H1 (cell line): ENCODE results near the gene H2BW2. TPM values are rescaled to one million over a fixed set of nuclear protein-coding genes. Genes with fewer than 3 reads are reported as not detected.

ENCODE experiments used
- ATF3 ChIP-seq: IDR thresholded peaks from 2 replicates; pipeline ENCODE4 v1.6.1; 2011; ENCODE audit warnings: low read depth, mild to moderate bottlenecking, low read length; ENCODE audit not compliant: insufficient read depth
- polyA plus RNA-seq, 7 experiments: library from polyadenylated mRNA; depleted of rRNA in 3 of 7; stranded (reverse) in 5 of 7; unstranded in 2 of 7; fragments of >200 nt in 5 of 7; fragments of 200-250 nt in 2 of 7; gene quantifications; 1 replicate in 5 of 7; 2 replicates in 1 of 7; 4 replicates in 1 of 7; pipeline versions ENCODE4 v1.2.1 to v1.2.3, GENCODE V29; 2011 to 2013; ENCODE audit warnings: missing spikeins in 2 of 7, mixed read lengths in 2 of 7
- total RNA-seq: library from RNA; stranded (reverse); fragmentation: NEBNext Ultra II Directional; extraction: Animal tissue kit (Norgen Biotek cat#: 25700); gene quantifications from 2 replicates; pipeline ENCODE4 v1.2.1, GENCODE V29; 2021

The H2BW2 gene
- total and polyA plus RNA-seq, 2 of the 8 experiments (the other 6 are each of a cell fraction or from before 2014, with no cell fraction given), result 0.03 TPM; not detected in 1

GRCh38 chrX:104018126-104018525, 21.6 kb upstream of the H2BW2 start (continued):
- no peak for TF ChIP-seq ATF3
- TF ChIP-seq, all 59 proteins: peak for 0
